DMS79 treated with DMSO at 0.1 percent for 48 hours (cell line): Measurements from ENCODE around the gene ILKAP.
A peak's percentile ranks its signal among the peaks of the same experiment; 100 is the strongest.

Source experiments
- DNase-seq: peaks from one replicate; lab custom pipeline; 2025; lab: John Stamatoyannopoulos, UW

The ILKAP gene

GRCh38 chr2:238166391-238167343, 36.8 kb downstream of the ILKAP start:
- DNase-seq, result no peak

- no peak for DNase-seq
Measured at GRCh38 chr2:238165288-238165921, 38.1 kb downstream of the ILKAP start.

- DNase-seq, result no peak
Measured at GRCh38 chr2:238164906-238165287, 38.6 kb downstream of the ILKAP start.

- peak; percentile 33 for DNase-seq
Measured at GRCh38 chr2:238163481-238164198, 39.9 kb downstream of the ILKAP start.

GRCh38 chr2:238162846-238163441, 40.6 kb downstream of the ILKAP start:
- DNase-seq, result no peak

- no peak for DNase-seq
Measured at GRCh38 chr2:238162251-238162845, 41.1 kb downstream of the ILKAP start.

- no peak for DNase-seq
Measured at GRCh38 chr2:238161291-238162051, 42.0 kb downstream of the ILKAP start.

- DNase-seq, result no peak
Measured at GRCh38 chr2:238160206-238161129, 43.0 kb downstream of the ILKAP start.

GRCh38 chr2:238159661-238160205, 43.8 kb downstream of the ILKAP start:
- no peak for DNase-seq

- no peak for DNase-seq
Measured at GRCh38 chr2:238159071-238159539, 44.4 kb downstream of the ILKAP start.

- peak; percentile 23 for DNase-seq
Measured at GRCh38 chr2:238158509-238159070, 44.9 kb downstream of the ILKAP start, which contains the start of gene ERFE. Gene ERFE, plus strand, starts transcription at chr2:238158970. Its CDS starts 38 bp downstream, at chr2:238159008.

- DNase-seq, result no peak
Measured at GRCh38 chr2:238158018-238158508, 45.4 kb downstream of the ILKAP start.

- peak; percentile 49 for DNase-seq
Measured at GRCh38 chr2:238157506-238158017, 45.9 kb downstream of the ILKAP start.

GRCh38 chr2:238155761-238156694, 47.5 kb downstream of the ILKAP start:
- DNase-seq, result no peak

GRCh38 chr2:238155051-238155760, 48.3 kb downstream of the ILKAP start:
- no peak for DNase-seq

- DNase-seq, result no peak
Measured at GRCh38 chr2:238154570-238154969, 48.9 kb downstream of the ILKAP start.
